Nephron progenitor cell (in vitro differentiated cells): ENCODE results near the gene RAPGEF1.

Source experiments
- DNase-seq: peaks from one replicate; pipeline ENCODE4 v3.0.0; 2021
- H3K27ac Mint-ChIP-seq: 2 replicates; pipeline ENCODE4 v1.8.0; 2021; ENCODE audit warnings: mild to moderate bottlenecking, moderate library complexity, mixed read lengths
- H3K27me3 Mint-ChIP-seq: 2 replicates; pipeline ENCODE4 v1.8.0; 2021; ENCODE audit warnings: mild to moderate bottlenecking, low read depth, mixed read lengths; ENCODE audit not compliant: poor library complexity
- H3K36me3 Mint-ChIP-seq: 2 replicates; pipeline ENCODE4 v1.8.0; 2021; ENCODE audit warnings: low read depth, mixed read lengths
- H3K4me1 Mint-ChIP-seq: 2 replicates; pipeline ENCODE4 v1.8.0; 2021; ENCODE audit warnings: mixed read lengths
- H3K4me3 Mint-ChIP-seq: 2 replicates; pipeline ENCODE4 v1.8.0; 2021; ENCODE audit warnings: mild to moderate bottlenecking, moderate library complexity, mixed read lengths
- H3K9me3 Mint-ChIP-seq: 2 replicates; pipeline ENCODE4 v1.8.0; 2021; ENCODE audit warnings: mild to moderate bottlenecking, moderate library complexity, mixed read lengths
- TF ChIP-seq, protein P1 (sequence below): fragments of 200-600 bp; sonication (generic); IDR thresholded peaks from 2 replicates; pipeline ENCODE4 v1.5.0; 2021; ENCODE audit warnings: antibody characterized with exemption

The RAPGEF1 gene

DNA sequence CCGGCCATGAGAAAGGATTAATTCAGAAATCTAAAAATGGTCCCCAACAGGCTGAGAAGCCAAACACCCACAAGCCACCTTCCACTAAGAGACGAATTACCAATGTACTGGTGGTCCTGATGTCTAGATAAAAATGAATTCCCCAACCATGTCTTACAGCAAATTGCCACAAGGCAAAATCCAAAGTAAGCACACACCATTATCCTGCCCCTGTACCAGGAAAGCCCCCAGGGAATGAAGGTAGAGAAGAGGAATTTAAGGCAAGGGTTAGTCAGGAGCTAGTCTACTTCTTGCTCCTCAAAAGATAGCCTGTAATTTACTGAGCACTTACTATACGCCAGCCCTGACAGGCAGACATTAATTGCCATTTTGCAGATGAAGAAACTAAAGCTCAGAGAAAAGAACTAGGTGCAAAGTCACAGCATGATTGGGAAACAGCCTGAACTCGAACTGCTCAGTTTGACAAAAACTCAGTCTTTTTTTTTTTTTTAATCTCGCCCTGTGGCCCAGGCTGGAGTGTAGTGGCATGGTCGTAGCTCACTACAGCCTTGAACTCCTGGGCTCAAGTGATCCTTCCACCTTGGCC lies 64.3 kb downstream of the RAPGEF1 start:
- Mint-ChIP-seq H3K9me3 (no peaks in the 10 kb centered on the region), H3K4me3 (no peak overlapping the region), H3K4me1 (peaks cover 90% of the 10 kb centered on the region), H3K27ac (peak overlapping the region; percentile 76), H3K27me3 (peaks cover 5% of the 10 kb centered on the region), H3K36me3 (no peaks in the 10 kb centered on the region)
- no peak for DNase-seq
- TF ChIP-seq, protein P1, sequence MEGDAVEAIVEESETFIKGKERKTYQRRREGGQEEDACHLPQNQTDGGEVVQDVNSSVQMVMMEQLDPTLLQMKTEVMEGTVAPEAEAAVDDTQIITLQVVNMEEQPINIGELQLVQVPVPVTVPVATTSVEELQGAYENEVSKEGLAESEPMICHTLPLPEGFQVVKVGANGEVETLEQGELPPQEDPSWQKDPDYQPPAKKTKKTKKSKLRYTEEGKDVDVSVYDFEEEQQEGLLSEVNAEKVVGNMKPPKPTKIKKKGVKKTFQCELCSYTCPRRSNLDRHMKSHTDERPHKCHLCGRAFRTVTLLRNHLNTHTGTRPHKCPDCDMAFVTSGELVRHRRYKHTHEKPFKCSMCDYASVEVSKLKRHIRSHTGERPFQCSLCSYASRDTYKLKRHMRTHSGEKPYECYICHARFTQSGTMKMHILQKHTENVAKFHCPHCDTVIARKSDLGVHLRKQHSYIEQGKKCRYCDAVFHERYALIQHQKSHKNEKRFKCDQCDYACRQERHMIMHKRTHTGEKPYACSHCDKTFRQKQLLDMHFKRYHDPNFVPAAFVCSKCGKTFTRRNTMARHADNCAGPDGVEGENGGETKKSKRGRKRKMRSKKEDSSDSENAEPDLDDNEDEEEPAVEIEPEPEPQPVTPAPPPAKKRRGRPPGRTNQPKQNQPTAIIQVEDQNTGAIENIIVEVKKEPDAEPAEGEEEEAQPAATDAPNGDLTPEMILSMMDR: no peak

DNA sequence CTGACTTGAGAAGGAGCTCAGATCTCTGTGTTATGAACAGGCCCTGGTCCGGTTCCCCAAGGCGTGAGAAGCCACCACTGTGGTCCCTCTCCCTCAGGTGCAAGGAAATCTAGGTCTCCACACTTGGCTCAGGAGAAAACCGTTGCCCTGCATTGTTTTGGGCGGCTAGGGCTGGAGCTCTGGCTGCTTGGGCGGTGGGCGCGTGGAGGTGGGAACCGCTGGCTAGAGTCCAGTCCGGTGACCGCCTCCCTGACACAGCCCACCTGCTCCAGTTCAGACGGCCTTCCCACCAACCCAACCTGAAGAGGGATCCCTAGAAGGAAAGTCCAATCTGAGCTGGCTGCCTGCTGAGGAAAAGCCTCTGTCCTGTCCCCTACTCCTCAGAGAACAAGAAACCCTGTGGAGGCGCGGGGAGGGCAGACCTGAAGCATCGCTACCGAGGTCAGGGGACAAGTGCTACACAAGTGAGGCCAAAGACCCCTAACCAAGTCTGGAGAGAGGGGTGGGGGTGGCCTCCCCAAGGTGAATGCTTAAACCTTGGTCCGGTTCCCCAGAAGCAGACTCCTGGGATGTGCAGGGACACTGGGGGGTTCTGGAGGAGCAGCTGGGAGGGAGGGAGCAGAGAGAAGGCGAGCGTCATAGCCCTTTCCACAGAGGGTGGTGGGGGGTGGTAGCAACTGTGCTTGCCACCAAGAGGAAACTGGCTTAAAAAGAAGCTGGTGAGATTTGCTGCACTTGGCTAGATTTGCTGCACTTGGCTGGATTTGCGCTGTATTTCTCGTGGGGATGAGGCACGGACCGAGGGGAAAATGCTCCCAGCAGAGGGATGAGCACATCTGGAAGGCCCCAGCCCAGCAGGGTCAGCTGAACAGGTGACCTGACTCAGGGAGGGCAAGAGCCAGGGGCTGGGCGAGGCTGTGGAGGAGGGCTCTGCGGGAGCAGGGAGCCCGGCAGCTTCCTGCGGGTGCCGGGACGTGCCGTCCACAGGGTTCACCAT lies 65.2 kb downstream of the RAPGEF1 start:
- TF ChIP-seq, protein P1: no peak
- peaks cover 90% of the 10 kb centered on the region for H3K4me1 Mint-ChIP-seq
- H3K9me3 Mint-ChIP-seq: no peaks in the 10 kb centered on the region
- peak overlapping the region; percentile 35 for H3K4me3 Mint-ChIP-seq
- H3K36me3 Mint-ChIP-seq: no peaks in the 10 kb centered on the region
- DNase-seq: no peak
- peak overlapping the region; percentile 90 for H3K27ac Mint-ChIP-seq
- peaks cover 3% of the 10 kb centered on the region for H3K27me3 Mint-ChIP-seq

DNA sequence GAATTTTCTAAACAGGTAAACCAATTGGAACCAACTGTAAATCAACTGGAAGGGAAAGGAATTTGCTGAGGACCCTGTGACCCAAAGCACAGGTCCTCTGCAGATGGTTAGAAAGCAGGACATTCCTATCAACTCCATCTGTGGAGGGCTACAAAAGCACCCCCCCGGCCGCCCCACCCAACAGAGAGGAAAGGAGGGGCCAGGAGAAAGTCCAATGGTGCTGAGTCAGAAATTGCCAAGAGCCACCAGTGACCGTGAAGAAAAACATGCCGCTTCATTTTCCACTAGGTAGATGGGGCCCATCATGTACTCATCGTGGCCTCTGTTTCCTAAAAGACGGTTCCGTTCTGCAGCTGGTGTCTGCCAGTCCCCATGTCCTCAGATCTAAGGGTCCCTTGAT lies 66.3 kb downstream of the RAPGEF1 start:
- Mint-ChIP-seq H3K9me3 (no peaks in the 10 kb centered on the region), H3K27me3 (peaks cover 3% of the 10 kb centered on the region), H3K4me1 (peaks cover 90% of the 10 kb centered on the region), H3K27ac (no peak overlapping the region), H3K36me3 (no peaks in the 10 kb centered on the region), H3K4me3 (no peak overlapping the region)
- TF ChIP-seq, protein P1: no peak
- no peak for DNase-seq

DNA sequence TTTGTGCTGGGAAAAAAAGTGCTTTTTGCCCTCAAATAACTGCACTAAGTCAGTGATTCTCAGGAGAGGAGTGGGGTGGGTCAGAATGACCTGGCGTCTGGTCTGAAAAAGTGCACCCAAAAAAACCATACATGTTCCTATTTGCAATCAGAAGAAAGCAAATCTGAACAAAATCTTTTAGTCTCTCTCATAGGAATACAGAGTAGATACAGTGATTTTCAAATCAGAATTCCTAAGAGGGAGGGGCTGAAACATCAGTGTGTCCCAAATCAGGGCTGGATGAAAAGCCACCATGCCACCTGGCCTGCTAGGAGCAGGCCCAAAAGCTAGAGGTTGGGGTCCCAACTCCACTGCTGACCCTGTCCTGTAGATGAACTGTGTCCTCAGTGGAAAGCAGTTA lies 66.8 kb downstream of the RAPGEF1 start:
- no peaks in the 10 kb centered on the region for H3K36me3 Mint-ChIP-seq
- H3K4me1 Mint-ChIP-seq: peaks cover 90% of the 10 kb centered on the region
- TF ChIP-seq, protein P1: no peak
- H3K4me3 Mint-ChIP-seq: no peak overlapping the region
- H3K27ac Mint-ChIP-seq: no peak overlapping the region
- H3K9me3 Mint-ChIP-seq: no peaks in the 10 kb centered on the region
- no peak for DNase-seq
- peaks cover 3% of the 10 kb centered on the region for H3K27me3 Mint-ChIP-seq

DNA sequence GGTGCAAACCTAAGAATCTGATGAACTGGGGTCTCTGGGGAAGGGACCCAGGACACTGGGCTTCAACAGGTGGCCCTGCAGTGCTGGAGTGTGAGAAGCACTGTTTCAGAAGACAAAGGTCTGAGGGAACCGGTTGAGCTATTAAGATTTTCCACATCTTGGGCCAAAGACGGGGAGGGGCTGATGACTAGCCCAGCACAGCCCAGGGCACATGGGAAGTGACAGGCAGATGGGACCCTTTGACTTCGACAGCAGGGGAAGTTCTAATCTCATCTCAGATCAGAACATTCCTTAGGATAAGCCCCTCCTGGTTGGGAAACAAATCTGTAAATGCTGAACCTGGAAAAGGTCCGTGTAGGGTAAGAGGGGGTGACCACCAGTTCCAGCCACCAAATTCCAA lies 67.4 kb downstream of the RAPGEF1 start:
- TF ChIP-seq, protein P1: no peak
- Mint-ChIP-seq H3K9me3 (no peaks in the 10 kb centered on the region), H3K36me3 (no peaks in the 10 kb centered on the region), H3K27ac (no peak overlapping the region), H3K27me3 (peaks cover 3% of the 10 kb centered on the region), H3K4me3 (no peak overlapping the region), H3K4me1 (peaks cover 88% of the 10 kb centered on the region)
- no peak for DNase-seq
